ENCODE measurements around the gene CDC42SE2. TPM values are rescaled to one million over a fixed set of nuclear protein-coding genes. Genes with fewer than 3 reads are reported as not detected.
"Not testable (repeated sequence)": the region's sequence is repeated elsewhere in the genome, so short reads cannot be mapped to it uniquely, and the experiment has no call there.

CDC42SE2 gene
- total RNA-seq, 1 experiment from 2014 or later, result 23.2 TPM

DNA sequence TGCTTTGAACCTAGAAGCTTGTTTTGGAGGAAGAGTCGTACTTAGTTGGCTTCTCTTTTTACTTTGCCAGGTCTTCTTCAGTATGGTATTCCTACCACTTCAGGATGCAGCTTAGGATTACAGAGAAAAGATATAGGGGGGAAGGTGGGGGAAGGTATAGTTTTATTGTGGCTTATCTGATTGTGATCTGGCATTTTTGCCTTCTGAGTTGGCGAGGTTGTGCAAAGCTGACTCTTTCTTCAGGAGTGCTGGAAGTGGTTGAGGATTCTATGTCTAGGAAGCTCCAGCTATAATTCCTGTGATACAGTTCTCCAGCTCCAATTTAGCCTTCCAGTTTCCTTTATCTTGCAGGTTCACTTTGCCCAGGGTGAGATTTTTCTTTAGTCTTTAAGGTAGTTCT, 7.0 kb downstream of the CDC42SE2 start:
- H3K14ac ChIP-seq (ENCODE audit: insufficient read depth, low read length), result no peak overlapping the region
- H2BK15ac ChIP-seq (ENCODE audit: low read depth, low read length), result no peak overlapping the region
- DNase-seq, result no peak
- no peak overlapping the region for H4K8ac ChIP-seq (replicated peaks; ENCODE audit: insufficient read length, low read depth, low read length)
- no peak overlapping the region for H2BK120ac ChIP-seq (ENCODE audit: low read depth, low read length, poor library complexity, severe bottlenecking)
- no peaks in the 10 kb centered on the region for H3K23me2 ChIP-seq (ENCODE audit: insufficient read length, low read depth, low read length, poor library complexity, severe bottlenecking)
- H2BK12ac ChIP-seq (ENCODE audit: insufficient read length, low read depth, low read length), result no peak overlapping the region
- H4K20me1 ChIP-seq (ENCODE audit: control insufficient read depth, insufficient read depth, insufficient read length), result no peaks in the 10 kb centered on the region
- Mint-ChIP-seq H3K9me3 (peaks cover 0 to 3% of the 10 kb centered on the region in 2 experiments; a peak in 2 of 5 replicates), H3K4me3 (no peak overlapping the region), H3K36me3 (ENCODE audit: insufficient read depth in 1 of 3, low read depth in 3 of 3) (peaks cover 2 to 4% (median 2%) of the 10 kb centered on the region in 3 experiments; a peak in 5 of 7 replicates), H3K27me3 (ENCODE audit: low read depth) (no peaks in the 10 kb centered on the region), H3K4me1 (peaks cover 11 to 20% of the 10 kb centered on the region in 2 experiments), H3K27ac (peak overlapping the region in 1 of 3 experiments; percentile 5; a peak in 1 of 7 replicates)
- no peak overlapping the region for H4K5ac ChIP-seq (ENCODE audit: insufficient read length, low read depth, low read length)
- H3K79me1 ChIP-seq (ENCODE audit: insufficient read depth, low read depth, low read length, poor library complexity, severe bottlenecking), result no peaks in the 10 kb centered on the region
- no peak overlapping the region for H3K9ac ChIP-seq (ENCODE audit: extremely low read depth, insufficient read length, low read length)
- H3K79me2 ChIP-seq (ENCODE audit: insufficient read depth, low read length), result peaks cover 4% of the 10 kb centered on the region; the same call in 1 of the 2 replicates
- no peak overlapping the region for H3K4me2 ChIP-seq (ENCODE audit: insufficient read depth, insufficient read length, low read length)
- no peak overlapping the region for H3K23ac ChIP-seq (ENCODE audit: insufficient read length, low read depth, low read length)
- no peak overlapping the region for H2AFZ ChIP-seq (ENCODE audit: low read length)
- no peak overlapping the region for H3K56ac ChIP-seq (ENCODE audit: insufficient read length, low read depth, low read length)
- H3K27ac ChIP-seq (ENCODE audit: insufficient read length, low read depth, low read length), result no peak overlapping the region
- TF ChIP-seq, protein P1, sequence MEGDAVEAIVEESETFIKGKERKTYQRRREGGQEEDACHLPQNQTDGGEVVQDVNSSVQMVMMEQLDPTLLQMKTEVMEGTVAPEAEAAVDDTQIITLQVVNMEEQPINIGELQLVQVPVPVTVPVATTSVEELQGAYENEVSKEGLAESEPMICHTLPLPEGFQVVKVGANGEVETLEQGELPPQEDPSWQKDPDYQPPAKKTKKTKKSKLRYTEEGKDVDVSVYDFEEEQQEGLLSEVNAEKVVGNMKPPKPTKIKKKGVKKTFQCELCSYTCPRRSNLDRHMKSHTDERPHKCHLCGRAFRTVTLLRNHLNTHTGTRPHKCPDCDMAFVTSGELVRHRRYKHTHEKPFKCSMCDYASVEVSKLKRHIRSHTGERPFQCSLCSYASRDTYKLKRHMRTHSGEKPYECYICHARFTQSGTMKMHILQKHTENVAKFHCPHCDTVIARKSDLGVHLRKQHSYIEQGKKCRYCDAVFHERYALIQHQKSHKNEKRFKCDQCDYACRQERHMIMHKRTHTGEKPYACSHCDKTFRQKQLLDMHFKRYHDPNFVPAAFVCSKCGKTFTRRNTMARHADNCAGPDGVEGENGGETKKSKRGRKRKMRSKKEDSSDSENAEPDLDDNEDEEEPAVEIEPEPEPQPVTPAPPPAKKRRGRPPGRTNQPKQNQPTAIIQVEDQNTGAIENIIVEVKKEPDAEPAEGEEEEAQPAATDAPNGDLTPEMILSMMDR (conservative IDR thresholded peaks at IDR 0.05), result no peak
- no peak overlapping the region for H2BK5ac ChIP-seq (ENCODE audit: insufficient read length, low read length)
- H3K4me1 ChIP-seq (ENCODE audit: insufficient read depth, low read length), result no peaks in the 10 kb centered on the region
- no peak overlapping the region for H3K4ac ChIP-seq (ENCODE audit: low read depth, low read length)
- no peak overlapping the region for H4K91ac ChIP-seq (ENCODE audit: insufficient read length, low read depth, low read length)
- H3K27me3 ChIP-seq (ENCODE audit: insufficient read depth, low read length), result no peaks in the 10 kb centered on the region
- no peak overlapping the region for H2BK20ac ChIP-seq (ENCODE audit: low read depth, low read length, poor library complexity, severe bottlenecking)
- no peak overlapping the region for H3K18ac ChIP-seq (ENCODE audit: insufficient read length, low read depth, low read length)
- WGBS (ENCODE audit: extremely low coverage, insufficient read length, low lambda C conversion rate), result no CpG with 5 or more reads among the region's 2 CpGs
- H3T11ph ChIP-seq (ENCODE audit: low read length), result no peak overlapping the region
- no peak overlapping the region for H2AK5ac ChIP-seq (ENCODE audit: insufficient read length, low read length)
- H3K9me3 ChIP-seq (ENCODE audit: control insufficient read depth, low read depth, low read length), result no peaks in the 10 kb centered on the region

DNA sequence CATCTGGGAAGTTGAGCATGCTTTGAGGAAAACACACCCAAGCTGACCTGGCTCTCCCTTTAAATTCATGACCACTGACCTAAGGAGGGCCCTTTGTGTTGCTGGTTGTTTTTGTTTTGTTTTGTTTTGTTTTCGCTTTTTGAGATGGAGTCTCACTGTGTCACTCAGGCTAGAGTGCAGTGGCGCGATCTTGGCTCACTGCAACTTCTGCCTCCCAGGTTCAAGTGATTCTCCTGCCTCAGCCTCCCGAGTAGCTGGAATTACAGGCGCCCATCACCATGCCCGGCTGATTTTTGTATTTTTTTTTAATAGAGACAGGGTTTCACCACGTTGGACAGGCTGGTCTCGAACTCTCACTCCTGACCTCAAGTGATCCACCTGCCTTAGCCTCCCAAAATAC, 8.0 kb downstream of the CDC42SE2 start:
- no CpG with 5 or more reads among the region's 8 CpGs for WGBS (ENCODE audit: extremely low coverage, insufficient read length, low lambda C conversion rate)
- H3K4me2 ChIP-seq (ENCODE audit: insufficient read depth, insufficient read length, low read length); H3K4ac ChIP-seq (ENCODE audit: low read depth, low read length); H2AK5ac ChIP-seq (ENCODE audit: insufficient read length, low read length); H3K4me3 Mint-ChIP-seq; H3K14ac ChIP-seq (ENCODE audit: insufficient read depth, low read length); H3K56ac ChIP-seq (ENCODE audit: insufficient read length, low read depth, low read length); DNase-seq; H3K27me3 Mint-ChIP-seq (ENCODE audit: low read depth); H4K5ac ChIP-seq (ENCODE audit: insufficient read length, low read depth, low read length); H3K23me2 ChIP-seq (ENCODE audit: insufficient read length, low read depth, low read length, poor library complexity, severe bottlenecking); H3K79me2 ChIP-seq (ENCODE audit: insufficient read depth, low read length); H3K79me1 ChIP-seq (ENCODE audit: insufficient read depth, low read depth, low read length, poor library complexity, severe bottlenecking); H2AFZ ChIP-seq (ENCODE audit: low read length); H3K18ac ChIP-seq (ENCODE audit: insufficient read length, low read depth, low read length); H3K4me1 ChIP-seq (ENCODE audit: insufficient read depth, low read length); H2BK20ac ChIP-seq (ENCODE audit: low read depth, low read length, poor library complexity, severe bottlenecking); H3K36me3 Mint-ChIP-seq (ENCODE audit: insufficient read depth in 1 of 3, low read depth in 3 of 3); H4K8ac ChIP-seq (replicated peaks; ENCODE audit: insufficient read length, low read depth, low read length); H2BK15ac ChIP-seq (ENCODE audit: low read depth, low read length); H3T11ph ChIP-seq (ENCODE audit: low read length); H2BK5ac ChIP-seq (ENCODE audit: insufficient read length, low read length); H4K20me1 ChIP-seq (ENCODE audit: control insufficient read depth, insufficient read depth, insufficient read length); H2BK120ac ChIP-seq (ENCODE audit: low read depth, low read length, poor library complexity, severe bottlenecking); H2BK12ac ChIP-seq (ENCODE audit: insufficient read length, low read depth, low read length); H3K9me3 ChIP-seq (ENCODE audit: control insufficient read depth, low read depth, low read length); H4K91ac ChIP-seq (ENCODE audit: insufficient read length, low read depth, low read length); H3K27me3 ChIP-seq (ENCODE audit: insufficient read depth, low read length); H3K9ac ChIP-seq (ENCODE audit: extremely low read depth, insufficient read length, low read length); H3K27ac ChIP-seq (ENCODE audit: insufficient read length, low read depth, low read length); H3K9me3 Mint-ChIP-seq; H3K23ac ChIP-seq (ENCODE audit: insufficient read length, low read depth, low read length): not testable (repeated sequence)
- peaks cover 10 to 19% of the 10 kb centered on the region in 2 experiments for H3K4me1 Mint-ChIP-seq
- H3K27ac Mint-ChIP-seq, result peak overlapping the region in 2 of 3 experiments; percentile 16 to 83; a peak in 2 of 7 replicates
